Measurements from ENCODE around the gene RPUSD4.
A peak's percentile ranks its signal among the peaks of the same experiment; 100 is the strongest.
"Not testable (repeated sequence)": the region's sequence is repeated elsewhere in the genome, so short reads cannot be mapped to it uniquely, and the experiment has no call there.

RPUSD4 gene
- long read RNA-seq, donor 1, transcript RPUSD4-201 (7 exons, 2,512 nt), result major isoform, 9 of 17 reads
- long read RNA-seq, donor 1, partial matches to known transcripts, result 0 of 17 reads
- long read RNA-seq, donor 1, other reads (novel, unspliced or antisense), result 0 of 17 reads
- long read RNA-seq, donor 2, partial matches to known transcripts, result 0 of 4 reads
- long read RNA-seq, donor 2, other reads (novel, unspliced or antisense), result 0 of 4 reads
- long read RNA-seq, donor 3, partial matches to known transcripts, result 13 of 19 reads
- long read RNA-seq, donor 3, other reads (novel, unspliced or antisense), result 0 of 19 reads
- long read RNA-seq, donor 4, transcript RPUSD4-201 (7 exons, 2,512 nt), result major isoform, 11 of 15 reads
- long read RNA-seq, donor 4, partial matches to known transcripts, result 0 of 15 reads
- long read RNA-seq, donor 4, other reads (novel, unspliced or antisense), result 0 of 15 reads
- long read RNA-seq, donor 5, partial matches to known transcripts, result 0 of 4 reads
- long read RNA-seq, donor 5, other reads (novel, unspliced or antisense), result 0 of 4 reads
- long read RNA-seq, donor 6, partial matches to known transcripts, result 0 of 4 reads
- long read RNA-seq, donor 6, other reads (novel, unspliced or antisense), result 0 of 4 reads
- long read RNA-seq, donor 7, transcript RPUSD4-201 (7 exons, 2,512 nt), result major isoform, 10 of 15 reads
- long read RNA-seq, donor 7, partial matches to known transcripts, result 0 of 15 reads
- long read RNA-seq, donor 7, other reads (novel, unspliced or antisense), result 0 of 15 reads
- long read RNA-seq, donor 8, transcript RPUSD4-201 (7 exons, 2,512 nt), result major isoform, 7 of 10 reads
- long read RNA-seq, donor 8, partial matches to known transcripts, result 0 of 10 reads
- long read RNA-seq, donor 8, other reads (novel, unspliced or antisense), result 0 of 10 reads

DNA sequence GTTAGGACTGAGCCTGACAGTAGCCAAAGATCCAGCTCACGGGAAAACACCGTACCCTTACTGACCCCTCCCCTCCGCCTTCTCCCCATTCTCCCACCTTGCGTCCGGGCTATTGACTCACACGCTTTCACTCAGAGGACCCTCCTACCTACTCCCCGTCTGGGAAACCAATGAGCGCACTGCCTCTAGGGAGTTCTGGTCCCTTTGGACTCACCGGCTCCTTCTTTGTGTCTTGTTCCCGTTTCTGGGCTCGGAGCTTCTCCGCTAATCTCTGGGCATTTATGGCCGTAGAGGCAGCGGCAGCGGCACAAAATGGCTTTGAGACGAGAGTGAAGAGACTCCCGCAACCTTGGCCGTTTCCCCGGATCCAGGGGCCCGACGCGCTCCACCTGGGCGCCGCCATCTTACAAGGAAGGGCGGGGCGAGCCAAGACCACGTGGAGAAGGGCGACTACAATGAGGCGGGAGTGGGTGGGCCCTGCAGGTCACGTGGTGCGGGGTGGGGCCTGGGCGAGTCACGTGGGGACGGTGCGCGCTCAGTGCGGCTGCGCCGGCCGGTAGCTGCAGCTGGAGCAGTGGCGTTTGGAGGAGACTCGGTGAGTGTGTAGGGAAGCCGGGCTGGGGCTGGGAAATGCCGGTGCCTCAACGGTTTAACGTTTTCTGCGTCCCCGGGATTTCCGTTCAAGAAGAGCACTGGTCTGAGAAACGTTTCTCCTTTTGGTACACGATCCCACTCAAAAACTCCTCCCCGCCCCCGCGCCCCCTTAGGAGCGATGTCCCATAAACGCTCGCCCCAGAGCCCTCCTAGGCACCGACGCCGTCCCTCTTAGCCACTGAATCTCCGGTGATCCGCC is at the start of gene RPUSD4, which contains the start of gene FAM118B:
Gene RPUSD4, minus strand, starts transcription at position 415 of the 853 bp plus-strand sequence. Its CDS starts 12 bp downstream, at position 403.
Gene FAM118B, plus strand, starts transcription at position 547 of the 853 bp plus-strand sequence. CDS start 23,220 bp downstream, outside the sequence.
- DNase-seq, result peak; percentile 90

GRCh38 chr11:126257764-126258163 is 46.3 kb upstream of the RPUSD4 start:
- no peak for DNase-seq

DNA sequence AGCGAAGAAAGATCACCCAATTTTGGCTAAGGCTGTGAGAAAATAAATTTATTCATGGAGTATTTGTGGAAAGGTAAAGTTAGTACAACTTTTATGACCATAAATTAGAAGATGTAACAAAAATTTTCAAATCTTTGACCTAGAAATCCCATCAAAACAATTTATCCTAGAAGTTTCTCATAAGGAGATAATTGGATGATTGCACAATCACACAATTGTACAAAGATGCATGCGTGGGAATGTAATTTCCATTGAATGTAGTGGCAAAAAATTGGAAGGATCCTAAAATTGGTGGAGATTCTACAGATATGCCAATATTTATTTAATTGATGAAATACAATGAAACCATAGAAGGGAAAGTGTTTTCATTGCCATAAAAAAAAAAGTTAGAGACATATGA is 45.7 kb upstream of the RPUSD4 start:
- no peak for DNase-seq

DNA sequence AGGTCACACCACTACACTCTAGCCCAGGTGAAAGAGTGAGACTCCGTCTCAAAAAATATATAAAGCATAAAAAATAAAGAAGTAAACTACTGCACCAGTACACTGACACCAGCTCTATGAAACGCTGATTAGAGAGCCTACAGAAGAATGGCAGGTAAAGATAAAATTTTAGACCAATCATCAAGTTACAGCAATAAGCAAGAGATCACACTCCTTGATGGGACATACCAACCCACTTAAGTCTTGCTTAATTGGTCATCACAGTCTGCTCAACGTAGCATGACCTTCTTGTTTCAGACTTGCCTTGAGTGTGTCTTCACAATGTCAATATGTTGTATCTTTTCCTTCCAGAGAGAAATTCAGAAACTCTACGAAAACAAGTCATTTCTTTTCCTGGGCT is 44.8 kb upstream of the RPUSD4 start:
- DNase-seq, result no peak

DNA sequence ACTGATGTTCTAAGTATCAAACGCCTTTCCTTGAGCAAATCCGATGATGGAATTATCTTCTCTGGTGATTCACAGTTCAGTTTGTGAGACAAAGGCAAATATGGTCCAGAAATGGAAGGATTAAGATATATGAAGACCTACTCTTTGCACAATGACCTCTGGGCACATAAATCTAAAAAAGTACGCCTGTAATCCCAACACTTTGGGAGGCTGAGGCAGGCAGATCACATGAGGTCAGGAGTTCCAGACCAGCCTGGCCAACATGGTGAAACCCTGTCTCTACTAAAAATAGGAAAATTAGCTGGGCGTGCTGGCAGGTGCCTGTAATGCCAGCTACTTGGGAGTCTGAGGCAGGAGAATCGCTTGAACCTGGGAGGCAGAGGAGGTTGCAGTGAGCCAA is 44.1 kb upstream of the RPUSD4 start:
- not testable (repeated sequence) for DNase-seq

DNA sequence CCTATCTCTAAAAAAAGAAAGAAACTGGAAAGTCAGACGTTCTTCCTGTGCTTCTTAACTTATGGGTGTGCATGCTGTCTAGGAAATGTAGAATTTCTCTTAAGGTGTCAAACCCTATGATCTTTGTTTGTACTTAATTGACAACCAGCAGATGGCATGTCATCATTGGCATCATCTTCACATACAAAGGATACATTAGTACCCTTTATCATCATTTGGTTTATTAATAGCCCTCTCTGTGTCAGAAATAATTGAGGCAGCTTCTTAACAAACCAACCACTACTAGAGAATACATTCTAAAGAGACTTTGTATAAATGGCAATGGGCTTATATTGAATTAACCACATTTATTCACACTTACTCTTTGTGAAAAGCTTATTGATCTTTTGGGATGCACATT is 43.4 kb upstream of the RPUSD4 start:
- DNase-seq, result no peak

- no peak for DNase-seq
Measured at GRCh38 chr11:126253265-126253664, 41.8 kb upstream of the RPUSD4 start.

- DNase-seq, result no peak
Measured at GRCh38 chr11:126246636-126247035, 35.2 kb upstream of the RPUSD4 start.

DNA sequence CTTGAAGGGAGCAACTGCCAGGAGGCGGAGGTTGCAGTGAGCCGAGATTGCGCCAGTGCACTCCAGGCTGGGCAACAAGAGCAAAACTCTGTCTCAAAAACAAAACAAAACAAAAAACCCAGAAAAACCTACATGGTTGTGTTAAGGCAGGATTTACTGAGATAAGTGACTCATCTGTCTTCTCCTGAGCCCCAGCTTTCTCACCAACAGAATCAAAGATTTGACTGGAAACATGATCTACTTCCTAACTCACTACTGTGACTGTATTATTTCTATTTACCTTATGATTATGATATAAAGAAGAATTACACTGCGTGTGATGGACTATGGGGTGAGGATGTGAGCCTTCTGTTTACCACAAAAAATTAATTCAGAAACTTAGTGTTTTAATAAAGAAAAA is 21.9 kb upstream of the RPUSD4 start:
- DNase-seq, result no peak

- no peak for DNase-seq
Measured at GRCh38 chr11:126232683-126233082, 21.2 kb upstream of the RPUSD4 start.

DNA sequence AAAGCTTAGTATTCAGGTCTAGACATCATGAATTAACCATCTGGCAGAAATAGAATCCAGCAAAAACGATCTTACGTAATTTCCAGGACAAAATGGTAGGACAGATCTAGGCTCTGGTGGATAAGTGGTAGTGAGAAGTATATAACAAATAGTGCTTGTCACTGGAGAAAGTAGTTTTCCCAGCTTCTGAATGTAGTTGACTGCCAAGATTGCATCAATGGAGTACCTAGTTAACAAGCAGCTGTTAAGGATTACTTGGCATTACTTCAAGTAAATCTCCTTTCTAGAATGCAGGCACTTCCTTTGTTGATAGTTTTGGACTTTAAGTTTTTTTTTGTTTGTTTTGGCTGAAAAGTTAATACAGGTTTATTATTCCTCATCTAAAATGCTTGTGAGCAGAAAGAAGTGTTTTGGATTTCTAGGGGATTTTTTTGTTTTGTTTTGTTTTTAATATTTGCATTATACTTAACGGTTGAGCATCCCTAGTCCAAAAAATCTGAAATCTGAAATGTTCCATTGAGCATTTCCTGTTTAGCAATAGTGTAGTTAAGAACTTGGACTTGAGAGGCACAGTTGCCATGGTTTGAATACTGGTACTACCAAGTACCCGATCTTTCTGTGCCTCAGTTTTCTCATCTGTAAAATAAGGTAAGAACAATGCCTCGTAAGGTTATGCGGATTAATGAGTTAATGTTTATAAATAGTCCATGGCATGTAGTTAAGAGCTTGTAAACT is 20.4 kb upstream of the RPUSD4 start:
- DNase-seq, result no peak

DNA sequence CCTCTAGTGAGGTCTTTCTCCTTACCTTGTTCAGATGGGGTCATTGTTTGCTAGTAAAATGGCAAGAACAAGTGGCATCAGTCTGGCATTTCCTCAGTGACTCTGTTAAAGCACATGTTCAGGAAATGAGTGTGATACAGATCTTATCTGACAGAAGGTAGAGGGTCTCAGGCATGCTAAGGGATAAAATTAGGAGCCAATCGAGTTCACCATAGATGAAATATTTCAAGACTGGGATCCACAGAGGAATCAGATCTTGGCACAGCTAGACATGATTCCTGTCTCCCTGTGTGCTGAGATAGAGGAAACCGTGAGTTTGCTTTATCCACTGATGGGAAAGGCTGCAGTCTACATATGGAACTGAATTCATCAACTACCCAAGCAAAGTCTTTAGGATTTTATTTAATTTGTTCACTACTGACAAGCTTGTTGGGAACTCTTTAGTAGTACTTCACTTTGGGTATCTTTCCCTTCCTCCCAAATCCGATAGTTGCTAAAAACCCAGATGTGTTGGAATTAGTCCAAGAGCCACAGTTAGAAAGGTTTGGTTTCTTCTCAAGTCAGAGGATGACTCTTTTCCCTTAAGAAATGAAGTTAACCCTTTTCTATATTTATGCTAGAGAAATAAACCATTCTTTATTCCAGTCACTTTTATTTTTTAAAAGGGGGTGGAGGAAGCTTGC is 18.5 kb upstream of the RPUSD4 start:
- no peak for DNase-seq

DNA sequence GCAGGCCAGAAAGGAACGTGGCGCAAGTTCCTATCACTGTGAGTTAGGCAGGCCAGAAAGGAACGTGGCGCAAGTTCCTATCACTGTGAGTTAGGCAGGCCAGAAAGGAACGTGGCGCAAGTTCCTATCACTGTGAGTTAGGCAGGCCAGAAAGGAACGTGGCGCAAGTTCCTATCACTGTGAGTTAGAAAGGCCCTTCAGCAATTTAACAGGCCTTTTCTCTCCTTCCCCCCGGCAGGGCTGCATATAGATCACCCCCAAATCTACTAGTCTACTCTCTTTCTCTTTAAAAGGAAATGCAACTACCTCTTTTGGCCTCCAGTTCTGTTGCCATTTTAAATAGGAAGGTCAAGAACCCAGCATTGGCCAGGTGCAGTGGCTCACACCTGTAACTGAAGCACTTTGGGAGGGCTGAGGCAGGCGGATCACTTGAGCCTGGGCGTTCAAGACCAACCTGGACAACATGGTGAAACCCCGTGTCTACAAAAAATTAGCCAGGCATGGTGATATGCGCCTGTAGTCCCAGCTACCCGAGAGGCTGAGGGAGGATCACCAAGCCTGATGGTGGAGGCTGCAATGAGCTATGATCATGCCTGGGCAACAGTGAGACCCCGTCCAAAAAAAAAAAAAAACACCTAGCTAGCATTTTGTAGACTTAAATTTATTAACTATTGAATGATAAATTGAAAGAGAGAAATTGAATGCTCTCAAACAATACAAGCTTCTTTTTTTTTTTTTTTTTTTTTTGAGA is 15.1 kb upstream of the RPUSD4 start:
- no peak for DNase-seq

- DNase-seq, result no peak
Measured at GRCh38 chr11:126225295-126225665, 13.8 kb upstream of the RPUSD4 start.

GRCh38 chr11:126224647-126225294 is 13.3 kb upstream of the RPUSD4 start:
- no peak for DNase-seq

- DNase-seq, result no peak
Measured at GRCh38 chr11:126219547-126219946, 8.1 kb upstream of the RPUSD4 start.

- DNase-seq, result no peak
Measured at GRCh38 chr11:126217491-126217890, 6.0 kb upstream of the RPUSD4 start.

- DNase-seq, result no peak
Measured at GRCh38 chr11:126216526-126217305, 5.3 kb upstream of the RPUSD4 start.

- DNase-seq, result no peak
Measured at GRCh38 chr11:126214841-126215240, 3.4 kb upstream of the RPUSD4 start.

Measured in right kidney (tissue), 9 donors.